GM20431 (cell line): ENCODE measurements around the gene RAP1GAP.
"Not testable (repeated sequence)": the region's sequence is repeated elsewhere in the genome, so short reads cannot be mapped to it uniquely, and the experiment has no call there.

Experiments
- in situ Hi-C: fragments of 300-500 bp; cut with MseI, MboI; formaldehyde crosslinking; loops from one replicate; pipeline ENCODE4 v1.15.0; 2020; ENCODE audit warnings: low sequenced_read_pairs; ENCODE audit not compliant: unreplicated experiment

The RAP1GAP gene

DNA sequence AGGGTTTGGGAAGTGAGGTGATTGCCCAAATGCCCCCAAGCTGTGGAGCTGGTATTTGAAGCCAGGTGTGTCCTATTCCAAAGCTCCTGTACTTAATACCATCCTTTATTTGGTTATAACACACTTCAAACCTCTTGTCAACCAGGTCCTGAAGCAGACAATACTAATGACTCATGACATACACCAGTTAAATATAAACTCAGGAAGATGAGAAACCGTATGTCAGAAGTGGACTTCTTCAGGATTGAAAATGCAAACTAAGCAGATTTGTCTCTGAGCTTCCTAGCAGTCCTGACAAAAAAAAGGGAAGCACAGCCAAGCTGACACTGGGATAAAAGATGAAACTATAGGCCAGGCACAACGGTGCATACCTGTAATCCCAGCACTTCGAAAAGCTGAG, 89.4 kb downstream of the RAP1GAP start:
- in situ Hi-C loops = no loop called here

DNA sequence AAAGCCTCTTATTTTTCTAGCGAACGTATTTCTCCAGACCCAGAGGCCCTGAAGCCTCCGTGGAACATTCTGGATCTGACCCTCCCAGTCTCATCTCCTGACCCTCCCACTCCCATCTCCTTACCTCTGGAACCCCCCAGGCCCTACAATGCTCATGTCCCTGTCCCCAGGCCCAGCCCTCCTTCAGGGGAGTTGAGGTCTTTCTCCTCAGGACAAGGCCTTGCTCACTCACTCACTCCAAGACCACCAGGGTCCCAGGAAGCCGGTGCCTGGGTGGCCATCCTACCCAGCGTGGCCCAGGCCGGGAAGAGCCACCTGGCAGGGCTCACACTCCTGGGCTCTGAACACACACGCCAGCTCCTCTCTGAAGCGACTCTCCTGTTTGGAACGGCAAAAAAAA, 91.2 kb downstream of the RAP1GAP start:
- in situ Hi-C loops = no loop called here

DNA sequence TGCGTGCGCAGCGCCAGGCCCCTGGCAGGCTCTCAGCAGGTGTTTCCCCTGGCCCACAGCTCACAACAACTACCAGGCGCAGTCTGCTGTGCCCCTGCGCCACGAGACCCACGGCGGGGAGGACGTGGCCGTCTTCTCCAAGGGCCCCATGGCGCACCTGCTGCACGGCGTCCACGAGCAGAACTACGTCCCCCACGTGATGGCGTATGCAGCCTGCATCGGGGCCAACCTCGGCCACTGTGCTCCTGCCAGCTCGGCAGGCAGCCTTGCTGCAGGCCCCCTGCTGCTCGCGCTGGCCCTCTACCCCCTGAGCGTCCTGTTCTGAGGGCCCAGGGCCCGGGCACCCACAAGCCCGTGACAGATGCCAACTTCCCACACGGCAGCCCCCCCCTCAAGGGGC, 91.8 kb downstream of the RAP1GAP start:
- in situ Hi-C loops = no loop called here

DNA sequence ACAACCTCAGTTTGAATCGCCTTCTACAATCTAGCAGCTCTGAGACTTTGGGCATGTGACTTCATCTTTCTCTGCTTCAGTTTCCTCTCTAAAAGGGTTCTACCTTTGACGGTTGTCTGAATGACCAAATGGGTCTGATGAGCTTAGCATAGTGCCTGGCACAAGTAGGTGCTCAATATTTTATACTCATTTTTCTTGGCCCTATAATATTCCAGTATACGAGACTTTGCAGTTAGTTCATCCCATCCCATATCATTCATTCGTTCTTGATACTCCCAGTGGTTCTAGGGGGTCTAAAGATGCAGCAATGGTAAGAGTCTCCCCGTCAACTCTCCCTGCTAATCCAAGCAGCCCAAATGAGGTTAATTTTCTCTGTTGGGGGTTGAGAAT, 92.4 kb downstream of the RAP1GAP start:
- in situ Hi-C loops = no loop called here

DNA sequence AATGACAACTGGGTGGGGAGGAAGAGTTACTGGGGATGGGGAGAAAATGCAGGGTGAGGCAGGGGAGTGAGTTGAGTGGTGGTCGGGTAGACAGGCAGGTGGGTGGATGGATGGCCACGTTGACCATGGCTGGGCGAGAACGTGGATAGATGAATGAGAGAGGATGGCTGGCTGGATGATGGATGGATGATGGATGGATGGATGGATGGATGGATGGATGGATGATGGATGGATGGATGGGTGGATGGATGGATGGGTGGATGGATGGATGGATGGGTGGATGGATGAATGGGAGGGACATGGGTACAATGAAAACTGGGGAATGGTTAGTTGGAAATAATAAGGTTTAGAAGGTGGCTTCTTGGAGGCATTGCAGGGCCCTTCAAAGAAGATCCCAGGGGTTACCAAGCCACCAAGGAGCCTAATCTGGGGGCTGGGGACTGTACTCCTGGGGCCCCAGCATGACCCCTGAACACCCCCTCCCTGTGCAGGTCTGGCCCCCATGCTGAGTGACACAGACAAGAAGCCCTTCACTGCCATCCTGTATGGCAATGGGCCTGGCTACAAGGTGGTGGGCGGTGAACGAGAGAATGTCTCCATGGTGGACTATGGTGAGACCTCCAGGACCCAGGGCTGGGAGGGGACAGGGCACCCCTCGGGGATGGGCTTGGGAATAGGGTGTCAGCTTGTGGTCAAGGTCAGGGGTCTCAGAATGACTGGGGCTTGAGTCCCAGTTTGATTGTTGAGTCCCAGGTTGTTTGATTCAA, 92.9 kb downstream of the RAP1GAP start:
- in situ Hi-C loops = no loop called here

DNA sequence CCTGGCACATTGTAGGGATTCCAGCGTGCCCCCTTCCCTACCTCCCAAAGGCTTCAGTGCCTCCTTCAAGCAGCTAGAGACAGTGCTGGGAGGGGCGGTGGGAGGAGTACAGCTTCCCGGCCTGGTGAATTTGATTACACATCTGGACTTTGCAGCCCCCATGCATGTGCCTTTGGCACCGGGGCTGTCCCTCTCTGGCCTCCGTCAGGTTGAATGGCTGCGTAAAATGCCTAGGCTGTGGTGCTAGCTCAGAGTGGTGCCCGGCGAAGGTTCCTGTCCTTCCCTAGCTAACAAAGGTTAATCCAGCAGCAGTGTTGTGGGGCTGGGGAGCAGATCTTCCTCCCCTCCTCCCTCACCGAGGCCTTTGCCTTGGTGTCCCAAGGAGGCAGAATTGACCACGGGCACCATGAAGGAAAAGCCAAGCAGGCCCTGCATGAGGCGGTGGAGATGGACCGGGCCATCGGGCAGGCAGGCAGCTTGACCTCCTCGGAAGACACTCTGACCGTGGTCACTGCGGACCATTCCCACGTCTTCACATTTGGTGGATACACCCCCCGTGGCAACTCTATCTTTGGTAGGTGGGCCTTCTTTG, 93.7 kb downstream of the RAP1GAP start:
- in situ Hi-C loops = no loop called here

DNA sequence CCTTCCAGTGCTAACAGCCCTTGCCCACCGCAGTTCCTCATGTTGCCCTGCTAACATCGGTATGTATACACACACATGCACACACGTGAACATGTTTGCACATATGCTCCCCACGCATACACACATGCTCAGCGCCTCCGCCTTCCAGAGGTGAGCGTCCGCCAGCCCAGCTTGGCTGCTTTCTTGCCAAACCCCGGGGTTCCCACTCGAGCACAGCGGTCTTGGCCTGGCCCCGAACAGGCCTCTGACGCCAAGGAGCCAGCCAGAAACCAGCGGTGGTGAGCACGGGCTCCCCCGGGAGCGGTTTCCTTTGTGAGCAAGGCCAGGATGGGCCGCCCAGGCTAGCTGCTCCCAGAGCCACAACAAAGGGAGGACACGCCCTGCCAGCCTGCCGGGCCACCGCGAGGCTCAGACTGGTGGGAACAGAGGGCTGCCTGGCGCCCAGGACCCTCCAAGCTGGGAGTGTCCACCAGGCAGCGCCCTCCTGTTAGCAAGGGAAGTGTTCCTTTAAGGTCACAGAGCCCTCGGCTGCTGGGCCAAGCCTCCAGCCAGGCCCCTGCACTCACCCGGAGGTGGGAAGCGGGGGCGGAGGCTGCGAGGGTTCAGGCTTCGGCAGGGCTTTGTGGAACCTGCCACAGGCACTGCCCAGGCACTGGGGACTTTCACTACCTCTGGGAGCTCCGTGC, 94.5 kb downstream of the RAP1GAP start:
- in situ Hi-C loops = no loop called here

DNA sequence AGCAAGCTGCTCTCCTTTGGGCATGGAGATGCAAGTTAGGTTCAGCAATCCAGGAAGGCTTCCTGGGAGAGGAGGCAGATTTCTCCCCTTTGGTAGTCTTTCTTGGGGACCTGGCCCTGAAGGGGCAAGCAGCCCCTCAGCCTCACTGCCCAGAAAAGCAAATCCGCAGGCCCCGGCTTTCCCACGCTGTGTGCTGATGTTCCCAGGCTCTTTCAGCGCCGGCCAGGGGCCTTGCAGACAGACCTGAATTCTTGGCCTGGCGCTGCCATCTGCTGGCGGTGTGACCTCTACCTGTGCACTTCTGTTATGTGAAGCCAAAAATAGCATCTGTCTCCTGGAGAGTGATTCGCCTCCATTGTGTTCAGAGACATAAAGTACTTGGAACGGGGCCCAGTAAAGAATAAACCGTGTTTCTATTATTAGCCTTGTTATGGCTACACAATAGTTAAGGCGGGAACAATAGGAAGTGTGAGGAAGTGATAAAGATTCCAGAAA, 95.1 kb downstream of the RAP1GAP start:
- in situ Hi-C loops = no loop called here

DNA sequence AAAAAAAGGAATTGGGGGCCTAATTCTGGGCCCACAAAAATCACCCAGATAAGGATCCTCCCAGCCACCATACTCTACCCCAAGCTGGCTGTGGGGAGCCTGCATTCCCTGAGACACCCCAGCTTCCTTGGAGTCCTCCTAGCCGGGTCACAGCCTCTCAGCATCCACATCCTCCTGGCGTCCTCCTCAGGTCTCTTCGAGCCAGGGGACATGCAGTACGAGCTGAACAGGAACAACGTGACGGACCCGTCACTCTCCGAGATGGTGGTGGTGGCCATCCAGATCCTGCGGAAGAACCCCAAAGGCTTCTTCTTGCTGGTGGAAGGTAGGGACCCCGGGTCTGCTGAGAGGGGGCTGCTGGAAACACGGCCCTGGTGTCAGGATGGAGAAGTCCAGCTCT, 95.7 kb downstream of the RAP1GAP start:
- in situ Hi-C loops = no loop called here

DNA sequence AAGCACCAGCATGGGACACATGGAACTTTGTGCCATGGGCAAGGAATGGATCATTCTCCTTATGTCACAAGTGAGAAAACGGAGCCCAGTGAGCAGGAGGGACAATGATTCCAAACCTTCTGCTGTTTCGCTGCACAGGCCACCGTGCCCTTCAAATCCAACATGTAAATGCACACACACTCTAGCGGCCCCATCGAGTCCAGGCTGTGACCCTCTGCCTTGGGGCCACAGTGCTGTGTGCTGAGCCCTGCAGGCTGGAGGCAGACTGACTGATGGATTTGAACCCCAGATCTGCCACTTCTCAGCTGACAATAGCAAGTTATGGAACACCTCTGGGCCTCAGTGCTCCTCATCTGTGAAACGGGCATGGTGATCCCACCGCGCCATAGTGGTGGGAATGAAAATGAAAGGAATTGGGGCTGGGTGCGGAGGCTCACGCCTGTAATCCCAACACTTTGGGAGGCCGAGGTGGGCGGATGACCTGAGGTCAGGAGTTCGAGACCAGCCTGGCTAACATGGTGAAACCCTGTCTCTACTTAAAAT, 96.4 kb downstream of the RAP1GAP start:
- in situ Hi-C loops = no loop called here

DNA sequence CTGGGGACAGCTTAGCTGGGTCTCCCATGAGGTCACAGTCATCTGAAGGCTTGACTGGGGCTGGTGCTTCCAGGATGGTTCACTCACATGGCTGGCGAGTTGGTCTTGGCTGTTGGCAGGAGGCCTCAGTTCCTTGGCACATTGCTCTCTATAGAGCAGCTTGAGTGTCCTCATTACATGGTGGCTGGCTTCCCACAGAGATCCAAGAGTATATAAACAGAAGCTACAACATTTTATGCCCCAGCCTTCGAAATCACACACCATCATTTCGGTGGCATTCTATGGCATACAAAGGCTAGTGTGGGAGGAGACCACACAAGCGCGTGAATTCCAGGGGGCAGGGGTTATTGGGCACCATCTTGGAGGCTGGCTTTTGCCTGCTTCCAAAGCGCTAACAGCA, 96.9 kb downstream of the RAP1GAP start:
- in situ Hi-C loops = no loop called here

DNA sequence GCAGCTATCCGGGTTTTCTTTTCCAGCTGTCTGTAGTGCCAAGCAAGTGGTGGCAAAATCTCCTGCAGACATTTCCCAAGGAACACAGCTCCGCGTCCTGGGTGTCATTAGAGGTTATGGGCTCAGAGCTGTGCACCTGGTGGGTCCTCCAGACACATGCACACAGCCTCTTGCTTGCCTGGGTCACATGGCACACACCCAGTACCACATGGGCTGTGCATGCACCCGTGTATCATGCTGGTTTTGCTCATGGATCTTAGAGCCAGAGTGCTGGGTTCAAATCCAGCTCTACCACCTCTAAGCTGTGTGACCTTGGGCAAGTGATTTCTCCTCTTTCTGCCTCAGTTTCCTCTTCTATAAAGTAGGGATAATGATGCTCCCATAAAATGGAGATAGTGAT, 98.3 kb downstream of the RAP1GAP start:
- in situ Hi-C loops = no loop called here

DNA sequence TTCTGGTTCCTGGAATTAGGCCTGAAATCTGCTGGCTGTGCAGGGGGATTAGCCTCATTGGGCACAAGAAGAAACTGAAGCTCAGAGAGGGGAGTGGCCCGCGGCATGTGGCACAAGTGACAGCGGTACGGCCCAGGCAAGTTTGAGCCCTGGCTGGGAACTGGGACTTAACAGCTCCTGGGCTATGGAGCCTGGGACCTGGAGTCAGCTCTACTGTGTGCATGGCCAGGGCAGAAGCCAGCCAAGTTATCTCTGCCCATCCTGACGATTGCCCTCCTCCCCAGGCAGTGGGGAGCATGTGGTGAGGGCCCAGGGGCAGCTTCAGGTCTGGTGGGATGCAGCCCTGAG, 98.7 kb downstream of the RAP1GAP start:
- in situ Hi-C loops = no loop called here

DNA sequence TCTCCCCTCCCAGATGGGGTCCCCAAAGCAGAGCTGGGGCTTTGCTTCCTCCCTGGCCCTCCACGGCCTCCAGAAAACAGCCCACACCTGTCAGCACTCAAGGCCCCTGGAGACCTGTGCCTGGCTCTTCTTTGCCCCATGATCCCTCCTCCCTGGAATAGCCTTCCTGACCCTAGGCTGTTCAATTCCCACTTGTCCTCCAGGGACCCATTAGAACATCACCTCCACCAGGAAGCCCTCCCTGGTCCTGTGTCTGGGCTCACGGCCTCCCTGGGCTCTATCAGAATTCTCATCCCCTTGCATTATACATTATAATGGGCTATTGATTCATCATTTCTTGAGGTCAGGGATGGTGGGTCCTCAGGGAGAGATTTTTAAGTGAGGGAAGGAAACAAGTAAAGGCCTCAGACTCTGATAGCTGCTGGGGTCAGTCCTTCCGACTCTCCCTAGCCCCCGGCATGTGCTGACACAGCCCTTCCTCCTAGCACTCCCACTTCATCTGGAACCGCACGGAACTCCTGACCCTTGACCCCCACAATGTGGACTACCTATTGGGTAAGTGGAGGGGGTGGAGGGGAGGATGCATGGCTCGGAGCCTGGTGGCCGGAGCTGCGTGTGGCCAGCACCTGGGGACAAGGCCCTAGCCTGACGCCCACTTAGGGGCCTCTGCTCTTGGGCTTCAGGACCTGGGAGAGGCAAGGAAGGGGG, 99.2 kb downstream of the RAP1GAP start:
- in situ Hi-C loops = no loop called here

DNA sequence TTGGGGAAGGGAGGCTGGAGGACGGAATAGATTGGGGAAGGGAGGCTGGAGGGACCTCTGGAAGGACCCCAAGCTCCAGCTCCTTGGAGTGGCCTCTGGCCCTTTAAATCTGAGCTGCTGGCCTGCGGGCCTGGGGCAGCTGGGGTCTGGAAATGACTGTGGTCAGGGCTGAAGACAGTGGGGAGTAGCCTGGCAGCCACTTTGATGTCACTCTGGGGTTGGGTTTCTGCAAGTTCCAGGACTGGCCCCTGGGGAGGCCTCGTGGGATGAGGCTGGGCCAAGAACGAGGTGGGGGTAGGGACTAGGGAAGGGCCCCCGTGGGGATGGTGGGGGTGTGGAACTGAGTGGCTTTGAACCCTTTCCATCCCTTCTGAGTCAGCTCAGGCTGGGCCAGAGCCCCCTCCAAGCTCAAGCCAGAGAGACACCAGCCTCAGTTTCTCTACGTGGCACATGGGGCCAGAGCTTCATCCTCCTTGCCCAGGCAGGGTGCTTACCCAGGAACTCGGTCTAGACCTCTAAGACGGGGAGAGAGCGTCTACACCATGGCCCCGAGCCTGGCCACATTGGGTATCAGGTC, 100.3 kb downstream of the RAP1GAP start:
- in situ Hi-C loops = no loop called here

DNA sequence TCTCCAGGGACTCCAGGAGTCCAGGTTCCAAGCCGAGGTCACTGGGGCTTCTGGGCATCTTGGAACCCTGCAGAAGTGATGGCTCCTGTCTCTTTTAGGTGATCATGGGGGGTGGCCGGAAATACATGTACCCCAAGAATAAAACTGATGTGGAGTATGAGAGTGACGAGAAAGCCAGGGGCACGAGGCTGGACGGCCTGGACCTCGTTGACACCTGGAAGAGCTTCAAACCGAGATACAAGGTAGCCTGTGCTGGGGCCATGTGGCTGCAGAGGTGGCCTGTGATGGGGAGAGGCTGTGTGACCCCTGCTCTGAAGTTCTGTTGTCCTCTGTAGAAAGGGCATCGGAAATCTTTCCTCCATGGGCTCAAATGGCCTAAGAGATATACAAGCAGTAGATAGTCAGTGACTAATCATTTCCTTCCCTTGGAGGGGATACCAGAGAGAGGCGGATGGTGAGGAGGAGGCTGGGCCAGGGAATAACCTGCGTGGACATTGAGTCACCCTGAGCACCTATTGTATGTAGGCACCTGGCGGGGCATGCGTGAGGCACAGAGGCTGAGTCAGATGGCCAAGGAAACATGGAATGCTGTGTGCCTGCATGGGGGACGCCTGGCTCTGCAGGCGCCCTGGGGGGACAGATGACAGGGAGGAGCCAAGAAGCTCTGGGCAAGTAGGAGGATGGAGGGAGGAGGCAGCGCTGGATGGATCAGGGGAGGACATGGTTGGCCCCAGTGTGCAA, 101.0 kb downstream of the RAP1GAP start:
- in situ Hi-C loops = no loop called here

DNA sequence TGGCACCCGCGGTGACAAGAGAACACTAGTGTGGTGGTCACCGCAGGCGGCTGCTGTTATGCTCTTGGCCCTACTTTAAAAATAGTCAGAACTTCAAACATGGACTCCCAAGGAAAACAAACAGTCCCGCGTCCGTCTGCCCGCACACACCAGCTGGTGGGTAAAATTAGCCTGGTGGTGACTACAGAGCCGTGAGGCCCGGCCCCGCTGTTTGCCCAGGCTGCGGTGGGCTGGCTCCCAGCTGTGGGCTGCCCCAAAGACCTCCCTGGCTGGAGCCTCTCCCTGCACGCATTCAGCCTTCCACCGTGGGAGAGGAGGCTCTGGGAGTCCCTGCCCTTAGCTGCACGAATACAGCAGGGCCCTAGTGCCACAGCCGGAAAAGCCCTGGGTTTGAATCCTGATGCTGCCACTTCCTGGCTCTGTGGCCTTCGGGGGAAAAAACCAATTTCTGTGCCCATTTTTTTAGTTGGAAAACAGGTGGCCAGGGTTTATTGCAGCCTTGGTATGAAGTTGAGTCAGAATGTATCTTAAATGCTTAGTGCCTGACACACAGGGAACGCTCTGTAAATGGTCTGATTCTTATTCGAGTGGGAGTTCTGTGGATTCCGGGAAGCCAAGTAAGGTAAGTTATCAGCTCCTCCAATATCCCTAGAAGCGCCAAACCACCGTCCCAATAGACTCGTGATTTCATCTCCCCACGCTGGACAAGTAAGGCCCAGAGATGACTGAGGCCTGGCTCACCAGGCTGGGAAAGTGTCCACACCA, 101.7 kb downstream of the RAP1GAP start:
- in situ Hi-C loops = no loop called here

DNA sequence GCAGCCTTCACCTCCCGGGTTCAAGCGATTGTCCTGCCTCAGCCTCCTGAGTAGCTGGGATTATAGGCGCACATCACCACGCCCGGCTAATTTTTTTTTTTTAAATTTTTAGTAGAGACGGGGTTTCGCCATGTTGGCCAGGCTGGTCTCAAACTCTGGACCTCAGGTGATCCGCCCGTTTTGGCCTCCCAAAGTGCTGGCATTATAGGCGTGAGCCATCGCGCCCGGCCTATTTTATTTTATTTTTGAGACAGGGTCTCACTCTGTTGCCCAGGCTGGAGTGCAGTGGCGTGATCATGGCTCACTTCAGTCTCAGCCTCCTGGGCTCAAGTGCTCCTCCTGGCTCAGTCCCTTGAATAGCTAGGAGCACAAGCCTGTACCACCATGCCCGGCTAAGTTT, 102.8 kb downstream of the RAP1GAP start:
- in situ Hi-C loops = not testable (repeated sequence)

DNA sequence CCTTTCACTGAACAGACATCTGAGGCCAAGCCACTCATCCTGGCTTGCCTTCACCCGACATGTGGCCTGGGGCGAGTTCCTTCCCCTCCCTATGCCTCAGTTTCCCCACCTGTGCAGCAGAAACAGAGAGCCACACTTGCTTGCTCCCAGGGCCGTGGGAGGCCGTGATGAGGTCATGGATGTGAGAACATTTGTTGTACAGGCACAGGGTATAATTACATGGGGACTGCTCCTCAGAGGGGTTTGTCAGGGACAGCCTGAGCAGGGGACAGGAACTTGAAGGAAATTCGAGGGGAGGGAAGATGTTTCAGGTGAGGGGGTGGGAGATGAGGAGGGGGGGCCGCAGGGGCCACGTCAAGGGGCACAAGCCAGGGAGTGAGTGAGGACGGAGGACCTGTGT, 103.9 kb downstream of the RAP1GAP start:
- in situ Hi-C loops = no loop called here
